SK-N-MC (cell line): Measurements from ENCODE around the gene ANO10.
"Not testable (repeated sequence)": the region's sequence is repeated elsewhere in the genome, so short reads cannot be mapped to it uniquely, and the experiment has no call there.

Source experiments
- DNase-seq: peaks from one replicate; pipeline ENCODE4 v3.0.0-alpha.2; 2011; ENCODE audit warnings: low read depth, low spot score
- H3K27ac ChIP-seq: fragments of 200-600 bp; sonication (generic); 2 replicates; pipeline ENCODE4 v1.5.1; 2016; ENCODE audit warnings: mixed run types
- H3K36me3 ChIP-seq: fragments of 200-600 bp; sonication (generic); 2 replicates; pipeline ENCODE4 v1.6.1; 2017; ENCODE audit warnings: antibody characterized with exemption, low read length, mixed read lengths; ENCODE audit not compliant: insufficient read depth
- H3K4me3 ChIP-seq: fragments of 200-600 bp; sonication (generic); 2 replicates; pipeline ENCODE4 v1.5.1; 2016
- H3K9ac ChIP-seq: fragments of 200-600 bp; sonication (generic); 2 replicates; pipeline ENCODE4 v1.8.0; 2017; ENCODE audit warnings: mixed run types, mixed read lengths; ENCODE audit not compliant: insufficient read length
- H3K9me3 ChIP-seq: fragments of 200-600 bp; sonication (generic); 2 replicates; pipeline ENCODE4 v1.6.1; 2017; ENCODE audit warnings: low read depth, mild to moderate bottlenecking, antibody characterized with exemption, low read length, moderate library complexity, mixed read lengths
- EZH2 ChIP-seq: fragments of 200-600 bp; sonication (generic); IDR thresholded peaks from one replicate; pipeline ENCODE4 v1.6.1; 2017; ENCODE audit warnings: antibody characterized with exemption
- FOXP2 ChIP-seq: optimal IDR thresholded peaks from 2 replicates; pipeline ENCODE3; 2011; ENCODE audit warnings: mild to moderate bottlenecking, moderate library complexity; ENCODE audit not compliant: insufficient read depth; ENCODE audit errors: extremely low read length, control extremely low read depth
- POLR2AphosphoS5 ChIP-seq: IDR thresholded peaks from 2 replicates; pipeline ENCODE4 v1.6.1; 2012; ENCODE audit warnings: mild to moderate bottlenecking, low read depth, low read length, borderline replicate concordance

Gene ANO10

DNA sequence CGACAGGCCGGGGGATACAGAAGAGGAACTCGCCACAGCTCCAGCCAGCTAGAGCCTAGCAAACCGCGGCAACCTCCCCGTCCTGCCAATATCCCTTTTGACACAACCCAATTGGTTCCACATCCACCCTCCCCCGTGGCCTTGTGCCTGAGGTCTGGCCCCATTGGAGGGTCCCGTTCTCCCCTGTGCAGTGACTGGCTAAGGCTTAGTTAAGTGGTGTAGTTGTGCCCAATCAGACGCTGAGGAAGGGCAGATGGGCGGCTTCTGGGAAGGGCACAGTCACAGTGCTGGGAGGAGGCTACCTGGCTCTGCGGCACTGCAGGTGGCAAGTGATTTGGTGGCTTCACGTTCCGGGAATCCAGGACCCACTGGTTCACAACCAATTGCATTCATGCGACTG, 256.9 kb downstream of the ANO10 start:
- Histone ChIP-seq H3K36me3 (no peaks in the 10 kb centered on the region), H3K4me3 (no peak overlapping the region), H3K27ac (no peak overlapping the region), H3K9me3 (no peaks in the 10 kb centered on the region), H3K9ac (no peak overlapping the region)
- TF ChIP-seq FOXP2 (no peak), POLR2AphosphoS5 (no peak), EZH2 (no peak)
- no peak for DNase-seq

DNA sequence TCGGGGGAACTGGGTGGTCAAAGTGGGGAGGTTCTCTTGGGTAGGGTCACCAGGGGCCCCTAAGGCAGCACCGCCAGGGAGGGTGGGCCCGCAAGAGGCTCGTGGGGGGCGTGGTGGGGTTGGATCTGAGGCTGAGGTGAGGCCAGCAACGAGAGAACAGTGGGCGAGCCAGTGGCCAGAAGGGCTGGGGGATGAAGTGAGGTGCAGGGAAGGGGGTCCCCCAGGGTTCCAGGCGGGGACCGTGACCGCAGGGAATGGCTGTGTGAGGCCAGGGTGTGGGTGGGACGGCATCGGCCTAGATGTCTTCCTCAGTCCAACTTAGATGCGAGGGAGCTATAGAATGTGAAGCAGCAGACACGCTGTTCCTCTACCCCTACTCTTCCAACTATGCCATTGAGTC, 257.3 kb downstream of the ANO10 start:
- Histone ChIP-seq H3K9me3 (no peaks in the 10 kb centered on the region), H3K4me3 (no peak overlapping the region), H3K9ac (no peak overlapping the region), H3K27ac (no peak overlapping the region), H3K36me3 (no peaks in the 10 kb centered on the region)
- TF ChIP-seq FOXP2 (no peak), POLR2AphosphoS5 (no peak), EZH2 (no peak)
- DNase-seq, result no peak

DNA sequence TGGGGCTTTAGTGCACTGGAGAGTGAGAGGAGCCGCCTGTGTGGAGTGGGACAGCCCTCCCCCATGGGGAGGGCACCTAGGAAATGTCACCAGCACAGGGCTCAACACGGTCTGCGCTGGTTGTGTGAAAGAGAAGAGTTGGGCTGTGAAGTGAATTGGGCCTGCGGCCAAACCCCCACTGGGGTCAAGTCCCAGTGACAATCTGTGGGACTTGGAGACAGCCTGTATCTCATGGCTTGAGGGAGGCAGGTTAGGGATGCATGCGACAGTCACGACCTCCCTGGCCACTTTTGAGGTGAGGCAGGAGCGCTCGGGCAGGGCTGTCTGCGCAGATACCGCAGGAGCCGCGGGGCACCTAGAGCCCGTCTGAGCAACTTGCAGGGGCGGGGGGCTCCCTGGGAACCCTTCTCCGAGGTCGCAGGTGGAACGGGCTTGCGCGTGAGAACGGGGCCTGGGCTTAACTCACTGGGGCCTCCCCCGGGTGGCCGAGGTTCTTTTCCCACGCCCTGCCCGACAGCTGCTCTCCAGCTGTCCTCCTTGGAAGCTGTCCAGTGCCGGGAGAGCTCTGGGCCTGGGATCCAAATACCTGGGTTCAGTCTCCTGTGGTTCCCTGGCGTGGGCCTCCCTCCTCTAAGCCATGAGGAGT, 258.1 kb downstream of the ANO10 start:
- Histone ChIP-seq H3K27ac (no peak overlapping the region), H3K4me3 (no peak overlapping the region), H3K36me3 (no peaks in the 10 kb centered on the region), H3K9ac (no peak overlapping the region), H3K9me3 (no peaks in the 10 kb centered on the region)
- no peak for DNase-seq
- no peak for TF ChIP-seq POLR2AphosphoS5

DNA sequence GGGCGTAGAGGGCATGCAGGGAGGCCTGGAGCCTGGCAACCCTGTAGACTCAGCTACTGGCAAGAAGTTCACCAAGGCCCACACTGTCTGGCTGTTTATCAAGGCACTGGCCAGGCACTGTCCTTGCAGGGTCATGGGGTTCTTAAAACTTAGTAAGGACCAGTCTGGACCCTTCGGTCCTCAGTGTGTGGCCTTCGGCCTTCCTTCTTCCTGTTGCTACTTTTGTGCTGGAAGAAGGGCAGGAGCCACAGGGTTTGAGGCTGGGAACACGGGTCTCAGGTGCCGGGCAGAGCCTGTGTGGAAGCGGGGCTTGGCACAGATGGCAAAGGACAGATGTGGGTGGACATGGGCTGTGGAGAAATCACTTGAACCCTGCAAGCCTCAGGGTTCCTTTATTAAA, 258.9 kb downstream of the ANO10 start:
- Histone ChIP-seq H3K9ac (no peak overlapping the region), H3K9me3 (no peaks in the 10 kb centered on the region), H3K4me3 (no peak overlapping the region), H3K36me3 (no peaks in the 10 kb centered on the region), H3K27ac (no peak overlapping the region)
- TF ChIP-seq EZH2, result no peak
- DNase-seq, result no peak

DNA sequence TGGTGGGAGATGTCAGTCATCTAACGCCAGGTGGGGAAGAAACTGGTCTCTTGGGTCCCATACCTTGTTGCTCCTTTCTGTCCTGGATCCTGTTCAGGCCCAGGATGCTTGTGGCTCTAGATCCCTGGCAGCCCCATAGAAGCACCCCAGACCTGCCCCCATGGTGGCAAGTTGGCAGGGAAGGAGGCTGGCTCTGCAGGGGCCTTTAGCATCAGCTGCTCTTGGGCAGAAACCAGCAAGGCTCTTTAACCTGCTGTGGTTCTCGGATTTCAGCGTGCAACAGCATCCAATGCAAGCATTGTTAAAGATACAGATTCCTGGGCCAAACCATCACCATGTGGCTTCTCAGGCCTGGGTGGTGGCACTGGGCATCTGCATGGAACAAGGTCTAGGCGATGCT, 259.6 kb downstream of the ANO10 start:
- no peak for DNase-seq
- no peaks in the 10 kb centered on the region for H3K36me3 ChIP-seq
- H3K9ac ChIP-seq, result no peak overlapping the region
- TF ChIP-seq EZH2, result no peak
- TF ChIP-seq POLR2AphosphoS5, result no peak
- no peak for TF ChIP-seq FOXP2
- no peak overlapping the region for H3K27ac ChIP-seq
- no peaks in the 10 kb centered on the region for H3K9me3 ChIP-seq
- H3K4me3 ChIP-seq, result no peak overlapping the region

DNA sequence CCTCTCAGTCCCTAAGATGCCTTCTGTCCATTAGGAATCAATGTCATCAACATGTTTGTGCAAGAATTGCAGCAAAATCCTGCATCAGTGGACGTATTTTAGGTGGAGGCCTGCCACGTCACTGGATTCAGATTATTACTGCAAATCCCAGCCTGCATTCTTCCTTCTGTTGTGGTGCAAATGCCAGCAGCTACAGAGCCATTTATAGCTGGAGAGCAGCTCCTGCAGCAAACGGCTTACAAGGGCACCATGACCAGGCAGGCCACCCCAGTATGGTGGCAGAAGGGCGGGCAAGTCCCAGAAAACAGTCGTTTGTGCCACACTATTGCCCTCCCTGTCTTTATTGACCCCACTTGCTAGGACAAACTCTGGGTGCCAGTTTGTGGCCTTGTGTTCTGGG, 260.7 kb downstream of the ANO10 start:
- TF ChIP-seq EZH2 (no peak), FOXP2 (no peak), POLR2AphosphoS5 (no peak)
- Histone ChIP-seq H3K9ac (no peak overlapping the region), H3K4me3 (no peak overlapping the region), H3K36me3 (no peaks in the 10 kb centered on the region), H3K9me3 (no peaks in the 10 kb centered on the region), H3K27ac (no peak overlapping the region)
- DNase-seq, result no peak

DNA sequence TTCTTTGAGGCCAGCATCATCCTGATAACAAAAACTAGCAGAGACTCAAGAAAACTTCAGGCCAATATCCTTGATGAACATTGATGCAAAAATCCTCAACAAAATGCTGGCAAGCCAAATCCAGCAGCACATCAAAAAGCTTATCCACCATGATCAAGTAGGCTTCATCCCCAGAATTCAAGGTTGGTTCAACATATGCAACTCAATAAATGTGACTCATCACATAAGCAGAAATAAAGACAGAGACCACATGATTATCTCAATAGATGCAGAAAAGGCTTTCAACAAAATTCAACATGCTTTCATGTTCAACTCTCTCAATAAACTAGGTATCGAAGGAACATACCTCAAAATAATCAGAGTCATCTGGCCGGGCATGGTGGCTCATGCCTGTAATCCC, 265.8 kb downstream of the ANO10 start:
- DNase-seq, H3K36me3 ChIP-seq, H3K4me3 ChIP-seq, H3K27ac ChIP-seq, H3K9me3 ChIP-seq, H3K9ac ChIP-seq: not testable (repeated sequence)

DNA sequence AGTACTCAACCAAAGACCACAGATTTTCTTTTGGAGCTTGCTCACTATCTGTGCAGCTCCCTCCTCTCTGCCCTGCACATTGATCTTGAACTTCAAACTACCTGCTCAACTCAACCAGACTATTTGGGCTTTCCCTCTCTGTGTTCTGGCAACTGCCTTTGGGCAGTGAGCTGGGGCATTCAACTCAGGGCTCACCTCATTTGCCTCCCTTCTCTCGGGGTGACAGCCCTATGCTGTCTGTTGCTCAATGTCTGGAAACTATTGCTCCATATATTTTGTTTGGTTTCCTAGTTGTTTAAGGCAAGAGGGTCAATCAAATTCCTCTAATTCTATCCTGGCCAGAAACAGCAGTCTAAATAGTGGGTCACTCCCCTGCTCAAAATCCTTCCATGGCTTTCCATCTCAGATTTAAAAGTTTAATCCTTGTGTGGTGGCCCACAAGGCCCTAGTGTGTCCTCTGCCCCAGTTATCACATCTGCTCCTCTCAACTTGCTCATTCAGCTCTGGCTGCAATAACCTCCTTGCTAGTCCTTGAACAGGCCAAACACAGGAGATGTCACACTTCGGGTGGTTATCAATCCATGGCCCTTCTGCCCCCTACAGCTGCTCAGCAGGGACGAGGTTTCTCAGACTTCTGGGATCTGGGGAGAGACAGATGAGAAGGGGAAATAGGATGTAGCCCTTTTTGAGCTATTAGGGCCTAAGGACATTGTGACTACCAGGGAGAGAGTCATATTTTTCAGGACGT, 267.7 kb downstream of the ANO10 start:
- no peak overlapping the region for H3K4me3 ChIP-seq
- no peaks in the 10 kb centered on the region for H3K9me3 ChIP-seq
- no peaks in the 10 kb centered on the region for H3K36me3 ChIP-seq
- H3K27ac ChIP-seq, result no peak overlapping the region
- no peak overlapping the region for H3K9ac ChIP-seq
- TF ChIP-seq EZH2 (no peak), FOXP2 (no peak), POLR2AphosphoS5 (no peak)
- no peak for DNase-seq

DNA sequence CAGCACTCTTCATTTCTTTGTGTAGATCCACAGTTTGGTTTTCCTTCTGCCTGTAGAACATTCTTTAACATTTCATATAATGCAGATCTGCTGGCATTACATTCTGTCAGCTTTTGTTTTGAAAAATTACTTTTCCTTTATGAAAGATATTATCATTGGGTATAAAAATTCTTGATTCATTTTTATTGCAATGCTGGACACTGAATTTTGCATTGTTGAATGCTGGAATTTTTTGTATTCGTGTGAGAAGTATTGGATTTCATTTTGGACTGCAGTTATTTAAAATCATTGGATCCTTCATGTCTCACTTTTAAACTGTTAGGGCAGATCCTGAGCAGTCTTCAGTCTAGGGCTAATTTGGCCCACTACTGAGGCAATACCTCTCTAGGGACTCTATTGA, 268.4 kb downstream of the ANO10 start:
- Histone ChIP-seq H3K27ac (no peak overlapping the region), H3K9me3 (no peaks in the 10 kb centered on the region), H3K9ac (no peak overlapping the region), H3K4me3 (no peak overlapping the region), H3K36me3 (no peaks in the 10 kb centered on the region)
- no peak for DNase-seq
- no peak for TF ChIP-seq EZH2
- TF ChIP-seq FOXP2, result no peak
- no peak for TF ChIP-seq POLR2AphosphoS5
